HG02798 (cell line): ENCODE data around the gene ARHGAP6.

ENCODE experiments used
- ATAC-seq: cut with Tn5 transposase; IDR thresholded peaks from one replicate; pipeline ENCODE4 v1.9.1; 2021; ENCODE audit warnings: mild to moderate bottlenecking; ENCODE audit not compliant: unreplicated experiment, poor library complexity

ARHGAP6 gene

DNA sequence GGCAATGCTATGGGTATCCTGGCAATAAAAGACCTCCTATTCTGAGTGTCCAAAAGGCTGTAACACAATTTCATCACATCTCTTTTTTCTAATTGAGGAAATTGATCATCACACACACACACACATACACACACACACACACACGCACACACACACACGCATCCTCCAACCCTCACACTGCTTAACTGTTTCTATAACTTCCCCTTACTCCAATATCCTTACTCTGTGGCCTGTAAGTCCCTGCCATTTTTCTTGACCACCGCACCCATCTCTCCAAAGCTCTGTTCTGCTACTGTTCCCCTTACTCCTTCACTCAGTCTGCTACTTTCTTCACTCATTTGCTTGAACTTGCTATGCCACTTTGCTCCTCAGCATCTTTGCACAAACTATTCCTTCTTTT lies 256.9 kb downstream of the ARHGAP6 start:
- no peak for ATAC-seq

DNA sequence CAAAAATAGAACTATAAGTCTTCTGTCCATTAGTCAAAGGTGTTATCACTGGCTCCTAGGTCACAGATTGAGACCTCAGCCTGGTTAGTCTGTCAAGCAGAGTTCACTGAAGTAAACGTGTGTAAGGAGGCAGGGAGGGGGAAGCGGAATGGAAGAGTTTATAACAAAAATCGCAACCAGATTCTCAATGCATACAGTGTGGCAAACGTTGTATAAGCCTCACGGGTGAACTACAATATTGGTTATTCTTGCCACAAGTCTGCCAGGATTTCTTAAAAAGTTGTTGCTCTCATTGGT lies 257.7 kb downstream of the ARHGAP6 start:
- ATAC-seq: no peak

DNA sequence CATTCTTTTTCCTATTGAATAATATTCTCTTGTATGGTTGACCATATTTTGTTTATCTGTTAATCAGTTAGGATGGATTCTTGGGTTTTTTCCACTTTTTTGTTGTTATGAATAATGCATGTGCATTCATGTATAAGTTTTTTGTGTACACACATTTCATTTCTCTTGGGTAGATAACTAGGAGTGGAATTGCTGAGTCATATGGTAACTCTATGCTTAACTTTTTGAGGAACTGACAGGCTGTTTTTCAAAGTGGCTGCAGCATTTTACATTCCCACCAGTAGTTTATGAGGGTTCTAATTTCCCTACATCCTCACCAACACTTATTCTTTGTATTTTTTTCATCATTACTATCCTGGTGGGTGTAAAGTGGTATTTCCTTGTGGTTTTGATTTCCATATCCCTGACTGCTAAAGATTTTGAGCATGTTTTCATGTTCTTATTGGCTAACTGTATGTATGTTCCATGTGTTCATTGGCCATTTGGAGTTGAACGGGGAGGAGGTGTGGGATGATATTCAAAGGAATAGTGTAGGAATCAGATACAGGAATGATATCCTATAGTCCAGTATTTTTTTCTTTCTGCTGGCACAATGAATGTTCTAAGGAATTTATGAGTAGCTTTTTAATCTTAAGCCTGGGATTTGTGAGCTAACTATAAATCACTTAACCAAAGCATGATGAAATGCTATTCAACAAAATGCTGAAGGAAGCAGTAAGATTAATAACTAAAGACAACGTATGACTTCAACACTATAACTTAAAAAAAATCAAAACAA lies 258.2 kb downstream of the ARHGAP6 start:
- no peak for ATAC-seq

DNA sequence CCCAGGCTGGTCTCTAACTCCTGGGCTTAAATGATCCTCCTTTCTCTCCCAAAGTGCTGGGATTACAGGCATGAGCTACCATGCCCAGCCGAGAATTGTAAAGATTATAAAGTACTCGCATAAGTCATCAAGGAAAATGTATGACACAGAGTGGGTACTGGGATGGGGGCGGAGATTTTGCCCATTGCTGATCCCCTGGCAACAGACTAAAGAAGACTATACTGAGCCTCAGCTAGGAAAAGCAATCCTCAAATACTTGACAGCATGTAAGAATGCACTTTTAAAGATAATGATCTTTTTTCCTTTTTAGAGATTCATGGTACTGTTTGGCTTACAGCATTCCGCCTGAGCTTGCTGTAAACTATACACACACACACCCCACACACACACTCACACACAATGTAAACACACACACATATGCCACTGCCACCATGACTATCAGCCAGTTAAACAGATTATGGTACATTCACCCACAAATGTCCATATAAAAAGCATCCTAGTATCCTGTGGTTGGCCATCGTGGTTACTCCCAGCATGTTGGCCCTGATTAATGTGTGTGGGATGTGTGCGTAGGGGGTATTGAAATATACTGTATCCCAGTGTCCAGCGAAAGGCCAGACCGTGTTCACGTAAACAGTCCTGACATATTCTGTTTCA lies 259.5 kb downstream of the ARHGAP6 start:
- ATAC-seq: no peak

DNA sequence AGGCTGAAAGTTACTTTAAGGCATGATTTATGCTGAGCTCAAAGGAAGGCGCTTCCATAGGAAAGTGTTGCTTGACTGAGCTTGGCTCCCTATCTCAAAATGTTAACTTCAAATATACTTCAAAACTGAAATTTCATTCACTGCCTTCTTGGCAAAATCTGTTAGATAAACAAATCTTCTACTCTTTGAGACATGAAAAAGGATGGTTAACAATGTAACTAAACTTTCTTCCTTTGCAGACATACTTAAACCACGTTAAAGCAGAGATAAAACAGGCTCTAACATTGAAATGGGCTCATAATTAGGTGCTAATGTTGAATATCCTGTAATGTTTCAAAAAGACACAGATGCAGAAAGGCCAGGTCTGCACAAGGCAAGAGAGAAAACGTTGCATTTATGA lies 262.1 kb downstream of the ARHGAP6 start:
- ATAC-seq: no peak

DNA sequence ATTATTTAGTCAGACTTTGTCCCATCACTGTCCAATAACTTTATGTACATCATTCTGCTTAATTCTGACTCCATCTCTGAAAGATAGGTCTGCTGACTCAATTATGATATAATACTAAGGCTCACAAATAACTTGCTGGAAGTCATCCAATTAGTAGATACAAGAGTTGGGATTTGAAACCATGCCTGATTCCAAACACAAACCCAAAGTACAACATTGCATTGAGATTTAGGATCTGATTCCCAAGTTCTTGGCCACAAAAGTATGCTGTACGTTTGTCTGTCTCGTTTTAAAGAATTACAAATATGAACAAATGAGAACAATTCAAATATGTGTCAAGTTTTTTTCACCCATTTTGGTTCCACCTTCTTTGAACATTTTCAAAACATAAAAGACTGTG lies 263.8 kb downstream of the ARHGAP6 start:
- no peak for ATAC-seq

DNA sequence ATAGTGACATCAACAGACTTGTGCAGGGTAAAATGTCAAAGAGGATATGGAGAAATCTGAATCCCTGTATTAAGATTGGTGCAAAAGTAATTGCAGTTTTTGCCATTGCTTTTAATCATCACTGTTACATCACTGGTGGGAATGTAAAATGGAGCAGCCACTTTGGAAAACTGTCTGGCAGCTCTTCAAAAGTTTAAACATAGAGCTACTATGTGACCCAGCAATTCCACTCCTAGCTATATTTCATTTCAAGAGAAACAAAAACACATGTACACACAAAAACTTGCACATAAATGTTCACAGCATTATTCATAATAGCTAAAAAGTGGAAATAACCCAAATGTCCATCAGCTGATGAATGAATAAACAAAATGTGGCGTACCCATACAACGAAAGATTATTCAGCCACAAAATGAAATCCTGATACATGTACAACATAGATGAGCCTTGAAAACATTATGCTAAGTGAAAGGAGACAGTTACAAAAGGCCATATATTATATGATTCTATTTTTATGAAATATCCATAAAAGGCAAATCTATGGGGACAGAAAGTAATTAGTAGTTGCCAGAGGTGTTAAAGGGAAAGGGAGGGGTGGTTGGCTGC lies 266.1 kb downstream of the ARHGAP6 start:
- no peak for ATAC-seq

DNA sequence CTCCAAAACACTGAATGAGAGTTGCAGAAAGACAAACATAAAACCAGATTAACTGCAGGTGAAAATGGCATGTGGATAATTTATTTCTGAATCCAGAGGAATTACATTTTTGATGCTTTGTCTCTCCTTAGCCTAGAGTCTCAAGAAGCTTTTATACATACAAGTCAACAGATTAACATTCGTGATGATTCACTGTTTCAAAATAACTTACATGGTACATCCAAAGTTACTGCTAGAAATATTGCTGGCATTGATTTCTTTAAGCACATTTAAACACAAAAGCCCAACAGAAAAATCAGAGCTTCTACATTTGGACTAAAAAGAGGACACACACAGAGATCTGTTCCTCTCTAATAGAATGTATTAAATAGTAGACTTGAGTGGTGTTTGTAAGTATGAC lies 266.9 kb downstream of the ARHGAP6 start:
- ATAC-seq: no peak

DNA sequence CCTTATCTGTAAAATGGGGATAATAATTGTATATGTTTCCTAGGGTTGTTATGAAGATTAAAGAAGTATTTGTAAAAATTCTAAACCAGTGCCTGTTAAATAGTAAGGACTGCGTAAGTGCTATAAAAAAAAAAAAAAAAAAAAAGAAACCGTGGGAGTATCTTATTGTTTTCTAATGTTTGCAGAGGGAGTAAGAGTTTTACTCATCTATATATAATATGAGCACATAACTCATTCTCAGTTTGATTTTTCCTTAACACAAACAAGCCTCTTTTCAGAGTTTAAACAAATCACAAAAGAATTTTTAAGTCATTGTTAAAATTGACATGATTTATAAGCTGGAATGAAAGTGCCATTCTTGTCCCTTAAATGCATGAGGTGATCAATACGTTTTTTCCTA lies 267.6 kb downstream of the ARHGAP6 start:
- no peak for ATAC-seq

DNA sequence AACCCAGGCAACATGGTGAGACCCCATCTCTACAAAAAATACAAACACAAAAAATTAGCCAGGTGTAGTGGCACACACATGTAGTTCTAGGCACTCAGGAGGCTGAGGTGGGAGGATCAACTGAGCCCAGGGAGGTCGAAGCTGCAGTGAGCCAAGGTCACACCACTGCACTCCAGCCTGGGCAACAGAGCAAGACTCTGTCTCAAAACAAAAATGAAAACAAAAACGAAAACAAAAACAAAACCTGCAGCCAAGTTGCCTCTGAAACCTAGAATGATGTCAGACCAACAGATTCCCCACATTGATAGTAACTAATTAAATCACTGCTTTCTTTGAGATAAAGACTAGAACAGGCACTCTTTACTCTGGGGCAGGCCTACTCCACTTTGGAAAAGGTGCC lies 268.0 kb downstream of the ARHGAP6 start:
- peak; percentile 75 for ATAC-seq

DNA sequence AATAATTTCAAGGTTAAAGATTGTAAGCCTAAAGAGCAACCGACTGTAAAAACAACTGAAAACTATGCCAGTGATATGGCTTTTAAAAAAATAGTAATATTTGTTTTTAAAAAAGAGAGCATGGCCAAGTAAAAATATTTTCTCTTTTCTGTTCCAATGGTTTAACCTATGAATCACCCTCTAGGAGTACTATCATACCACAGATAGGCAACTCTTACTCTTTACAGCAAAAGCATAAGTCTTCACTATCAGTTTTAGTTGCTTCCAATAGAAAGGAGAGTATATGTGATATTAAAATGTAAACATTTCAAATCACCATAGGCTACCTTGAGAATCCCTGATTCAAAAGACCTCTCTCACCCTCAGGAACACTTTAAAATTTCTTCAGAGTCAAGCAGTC lies 269.9 kb downstream of the ARHGAP6 start:
- ATAC-seq: no peak

DNA sequence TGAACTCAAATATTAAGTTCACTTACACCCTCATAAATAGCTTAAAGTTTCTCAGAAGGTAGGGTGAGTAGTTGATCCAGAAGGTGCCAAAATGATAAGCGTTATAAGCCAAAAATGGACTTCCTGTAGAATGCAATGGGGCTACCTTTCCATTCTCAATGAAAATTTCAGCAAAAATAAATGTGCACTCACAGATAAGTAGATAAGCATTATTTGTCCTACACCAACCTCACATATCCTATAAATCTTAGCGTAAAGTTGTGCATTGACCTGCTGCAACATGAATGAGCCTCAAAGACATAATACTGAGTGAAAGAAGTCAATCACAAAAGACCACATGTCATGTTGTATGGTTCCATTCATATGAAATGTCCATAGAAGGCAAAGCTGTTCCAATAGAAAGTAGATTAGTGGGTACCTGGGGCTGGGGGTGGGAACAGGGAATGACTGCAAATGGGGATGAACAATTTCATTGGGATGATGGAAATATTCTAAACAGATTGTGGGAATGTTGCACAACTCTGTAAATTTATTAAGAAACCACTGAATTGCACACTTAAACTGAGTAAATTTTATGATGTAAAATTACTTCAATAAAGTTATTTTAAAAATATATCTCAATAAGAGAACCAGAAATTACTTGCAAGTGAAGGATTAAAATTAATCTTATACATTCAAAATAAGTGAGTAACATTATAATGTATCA lies 271.6 kb downstream of the ARHGAP6 start:
- no peak for ATAC-seq

DNA sequence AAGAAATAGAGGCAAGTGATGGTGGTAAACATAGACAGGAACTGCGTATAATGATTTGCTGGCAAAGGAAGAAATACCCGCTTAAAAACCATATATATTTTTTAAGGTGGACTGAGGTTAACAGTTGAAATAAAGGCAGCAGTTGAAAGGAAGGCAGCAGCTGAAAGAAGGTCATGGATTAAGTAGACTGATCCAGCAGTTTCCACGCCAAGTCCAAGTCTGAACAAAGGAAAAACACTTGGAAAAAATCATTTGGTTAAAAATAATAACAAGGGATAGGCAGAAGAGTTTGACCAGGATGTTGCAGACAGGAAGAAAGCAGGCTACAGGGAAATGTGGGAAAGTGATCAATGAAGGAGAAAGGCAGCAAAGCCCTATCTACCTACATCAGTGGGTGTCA lies 278.9 kb downstream of the ARHGAP6 start:
- ATAC-seq: no peak

DNA sequence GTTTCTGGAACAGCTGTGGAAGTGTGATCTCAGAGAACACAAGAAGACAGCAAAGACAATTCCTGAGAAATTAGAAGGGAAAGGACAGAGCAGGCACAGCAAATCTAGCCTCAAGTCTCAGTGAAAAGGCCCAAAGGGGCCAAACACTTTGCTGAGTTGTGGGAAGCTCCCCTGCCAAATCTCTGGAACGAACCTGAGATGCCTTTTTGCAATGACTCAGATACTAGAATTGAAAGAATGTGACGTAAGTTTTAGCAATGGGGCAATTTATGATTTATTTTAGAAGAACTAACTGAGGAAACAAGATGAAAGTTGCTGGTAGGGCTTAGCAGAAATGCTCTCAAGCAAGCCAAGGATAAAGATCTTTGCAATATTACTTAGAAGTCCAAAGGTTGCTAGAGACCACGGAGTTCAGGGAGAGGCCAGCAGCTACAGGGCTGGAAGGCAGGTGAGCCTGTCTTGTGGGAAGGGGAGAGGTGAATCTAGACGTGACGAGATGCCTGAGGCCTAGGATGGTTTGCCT lies 279.7 kb downstream of the ARHGAP6 start:
- ATAC-seq: no peak

DNA sequence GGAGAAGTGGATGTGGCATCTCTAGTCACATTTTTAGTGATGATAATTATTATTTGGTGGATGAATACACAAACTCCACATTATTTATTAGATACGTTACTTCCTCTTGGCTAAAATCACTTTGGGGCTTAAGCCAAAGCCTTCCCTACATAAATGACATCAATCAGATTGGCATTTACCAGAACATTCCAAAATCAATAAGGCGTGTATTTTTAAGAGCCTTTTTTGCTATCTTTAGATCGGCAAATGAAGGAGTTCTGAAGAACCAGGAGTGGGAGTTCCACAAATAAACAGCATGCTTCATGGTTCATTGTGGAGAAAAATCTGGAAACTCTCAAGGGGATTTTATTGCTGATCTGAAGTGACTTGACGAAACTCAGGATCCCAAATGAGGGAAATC lies 282.8 kb downstream of the ARHGAP6 start:
- ATAC-seq: no peak

DNA sequence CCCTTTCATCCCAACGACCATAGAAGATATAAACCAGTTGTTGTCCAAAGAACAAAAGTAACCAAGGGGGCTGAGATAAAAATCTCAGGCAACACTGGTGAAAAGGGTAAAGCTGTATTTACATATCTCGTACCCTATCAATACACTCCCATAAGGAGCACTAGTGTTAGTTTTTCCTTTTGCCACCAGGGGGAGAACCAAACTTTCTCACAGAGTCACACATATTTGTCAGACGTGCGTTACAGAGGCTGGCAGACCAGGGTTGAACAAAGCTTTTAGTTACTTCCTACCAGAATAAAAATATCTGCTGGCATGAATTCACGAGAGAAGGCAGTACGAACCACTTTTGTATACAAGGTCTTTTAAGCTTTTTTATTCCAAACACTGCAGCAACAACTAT lies 284.3 kb downstream of the ARHGAP6 start:
- ATAC-seq: peak; percentile 82

DNA sequence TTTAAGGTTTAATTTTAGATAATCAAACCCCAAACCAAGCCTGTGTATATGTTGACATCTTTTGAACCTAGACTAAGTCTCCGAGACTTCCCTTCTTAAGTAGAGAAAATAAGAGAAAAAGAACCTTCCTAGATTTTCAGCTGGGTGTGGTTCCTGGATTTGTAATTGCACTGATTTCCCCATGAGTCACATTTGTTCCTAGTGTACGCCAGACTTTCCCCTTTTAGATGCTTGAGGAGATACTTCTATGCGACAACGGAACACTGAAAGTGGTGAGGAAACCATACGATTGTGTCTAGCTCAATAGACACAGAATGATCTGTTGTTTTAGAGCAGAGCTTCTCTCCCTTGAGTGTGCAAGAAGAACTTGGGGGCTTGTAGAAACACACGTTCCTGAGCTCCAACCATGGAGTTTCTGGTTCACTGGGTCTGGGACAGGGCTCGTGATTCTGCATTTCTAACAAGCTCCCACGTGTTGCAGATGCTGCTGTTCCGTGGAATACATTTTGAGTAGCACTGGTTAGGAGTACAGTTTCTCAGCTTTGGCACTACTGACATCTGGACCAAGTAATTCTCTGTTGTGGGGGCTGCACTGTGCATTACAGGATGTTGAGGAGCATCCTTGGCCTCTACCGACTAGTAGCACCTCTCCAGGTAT lies 285.4 kb downstream of the ARHGAP6 start:
- no peak for ATAC-seq

DNA sequence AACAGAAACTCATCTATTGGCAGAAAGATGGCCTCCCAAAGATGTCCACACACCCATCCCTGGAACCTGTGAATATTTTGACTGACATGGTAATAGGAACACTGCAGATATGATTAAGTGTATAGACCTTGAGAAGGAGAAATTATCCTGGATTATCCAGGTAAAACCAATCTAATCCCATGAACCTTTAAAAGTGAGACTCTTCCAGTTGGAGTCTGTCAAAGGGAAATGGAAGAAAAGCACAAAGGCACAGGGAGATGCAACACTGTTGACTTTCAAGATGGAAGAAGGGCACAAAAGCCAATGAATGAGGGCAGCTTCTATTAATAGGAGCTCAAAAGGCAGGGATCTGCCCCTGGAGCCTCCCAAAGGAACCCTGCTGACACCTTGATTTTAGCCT lies 289.6 kb downstream of the ARHGAP6 start:
- no peak for ATAC-seq

DNA sequence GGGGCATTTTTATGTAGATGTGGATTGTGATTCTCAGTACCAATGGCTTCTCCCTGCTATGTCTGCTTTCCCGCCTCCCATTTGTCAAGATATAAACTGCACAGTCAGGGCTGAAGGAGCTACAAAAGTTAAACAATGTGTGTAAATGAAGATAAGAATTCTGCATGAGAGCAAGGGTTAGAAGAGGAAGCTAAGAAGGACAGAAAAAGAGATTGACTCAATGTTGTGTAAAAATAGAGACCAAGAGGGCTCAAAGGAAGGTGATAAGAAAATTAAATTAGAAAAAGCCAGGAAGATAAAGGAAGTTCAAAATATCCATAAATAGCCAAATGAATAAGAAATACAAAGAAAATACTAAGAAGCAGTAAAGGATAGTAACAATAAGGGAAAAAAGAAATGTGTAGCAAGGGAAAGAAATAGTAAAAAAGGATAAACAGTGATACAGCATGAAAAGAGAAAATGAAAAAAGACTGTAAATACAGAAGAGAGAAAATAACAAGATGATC lies 290.1 kb downstream of the ARHGAP6 start:
- ATAC-seq: no peak

DNA sequence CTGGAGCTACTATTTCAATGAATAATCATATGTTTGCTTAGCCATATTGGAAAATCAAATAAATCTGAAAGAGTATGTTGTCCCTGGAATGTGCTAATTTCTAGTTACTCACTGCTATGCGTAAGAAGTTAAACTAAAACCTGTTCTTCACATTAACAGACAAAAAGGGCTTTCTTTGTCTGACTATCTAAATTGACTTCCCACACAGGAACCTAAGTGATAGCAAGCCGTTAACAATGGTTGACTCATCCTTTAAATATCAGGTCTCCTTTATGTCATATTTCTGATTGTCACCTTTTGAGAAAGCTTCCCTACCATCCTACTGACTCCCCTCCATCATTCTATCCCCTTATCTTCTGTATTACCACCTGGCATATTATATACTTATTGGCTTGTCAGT lies 291.1 kb downstream of the ARHGAP6 start:
- no peak for ATAC-seq
